ENCODE data around the gene SPATA24.

Gene SPATA24

GRCh38 chr5:139397921-139398320 lies 6.0 kb downstream of the SPATA24 start:
- no peak overlapping the region for H3K4me3 ChIP-seq (ENCODE audit: low read depth, low read length)
- TF ChIP-seq, protein P1, sequence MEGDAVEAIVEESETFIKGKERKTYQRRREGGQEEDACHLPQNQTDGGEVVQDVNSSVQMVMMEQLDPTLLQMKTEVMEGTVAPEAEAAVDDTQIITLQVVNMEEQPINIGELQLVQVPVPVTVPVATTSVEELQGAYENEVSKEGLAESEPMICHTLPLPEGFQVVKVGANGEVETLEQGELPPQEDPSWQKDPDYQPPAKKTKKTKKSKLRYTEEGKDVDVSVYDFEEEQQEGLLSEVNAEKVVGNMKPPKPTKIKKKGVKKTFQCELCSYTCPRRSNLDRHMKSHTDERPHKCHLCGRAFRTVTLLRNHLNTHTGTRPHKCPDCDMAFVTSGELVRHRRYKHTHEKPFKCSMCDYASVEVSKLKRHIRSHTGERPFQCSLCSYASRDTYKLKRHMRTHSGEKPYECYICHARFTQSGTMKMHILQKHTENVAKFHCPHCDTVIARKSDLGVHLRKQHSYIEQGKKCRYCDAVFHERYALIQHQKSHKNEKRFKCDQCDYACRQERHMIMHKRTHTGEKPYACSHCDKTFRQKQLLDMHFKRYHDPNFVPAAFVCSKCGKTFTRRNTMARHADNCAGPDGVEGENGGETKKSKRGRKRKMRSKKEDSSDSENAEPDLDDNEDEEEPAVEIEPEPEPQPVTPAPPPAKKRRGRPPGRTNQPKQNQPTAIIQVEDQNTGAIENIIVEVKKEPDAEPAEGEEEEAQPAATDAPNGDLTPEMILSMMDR (IDR thresholded peaks at IDR 0.05; ENCODE audit: low read depth, low read length) = no peak

- TF ChIP-seq, protein P1 (IDR thresholded peaks at IDR 0.05; ENCODE audit: low read depth, low read length) = no peak
- no peak overlapping the region for H3K4me3 ChIP-seq (ENCODE audit: low read depth, low read length)
Observed at GRCh38 chr5:139396691-139397090, 7.2 kb downstream of the SPATA24 start.

GRCh38 chr5:139395844-139396640 lies 7.8 kb downstream of the SPATA24 start:
- TF ChIP-seq, protein P1 (IDR thresholded peaks at IDR 0.05; ENCODE audit: low read depth, low read length) = 0 out of 2 replicates have a peak, but pooled peaks have one; percentile 3
- no peak overlapping the region for H3K4me3 ChIP-seq (ENCODE audit: low read depth, low read length)

DNA sequence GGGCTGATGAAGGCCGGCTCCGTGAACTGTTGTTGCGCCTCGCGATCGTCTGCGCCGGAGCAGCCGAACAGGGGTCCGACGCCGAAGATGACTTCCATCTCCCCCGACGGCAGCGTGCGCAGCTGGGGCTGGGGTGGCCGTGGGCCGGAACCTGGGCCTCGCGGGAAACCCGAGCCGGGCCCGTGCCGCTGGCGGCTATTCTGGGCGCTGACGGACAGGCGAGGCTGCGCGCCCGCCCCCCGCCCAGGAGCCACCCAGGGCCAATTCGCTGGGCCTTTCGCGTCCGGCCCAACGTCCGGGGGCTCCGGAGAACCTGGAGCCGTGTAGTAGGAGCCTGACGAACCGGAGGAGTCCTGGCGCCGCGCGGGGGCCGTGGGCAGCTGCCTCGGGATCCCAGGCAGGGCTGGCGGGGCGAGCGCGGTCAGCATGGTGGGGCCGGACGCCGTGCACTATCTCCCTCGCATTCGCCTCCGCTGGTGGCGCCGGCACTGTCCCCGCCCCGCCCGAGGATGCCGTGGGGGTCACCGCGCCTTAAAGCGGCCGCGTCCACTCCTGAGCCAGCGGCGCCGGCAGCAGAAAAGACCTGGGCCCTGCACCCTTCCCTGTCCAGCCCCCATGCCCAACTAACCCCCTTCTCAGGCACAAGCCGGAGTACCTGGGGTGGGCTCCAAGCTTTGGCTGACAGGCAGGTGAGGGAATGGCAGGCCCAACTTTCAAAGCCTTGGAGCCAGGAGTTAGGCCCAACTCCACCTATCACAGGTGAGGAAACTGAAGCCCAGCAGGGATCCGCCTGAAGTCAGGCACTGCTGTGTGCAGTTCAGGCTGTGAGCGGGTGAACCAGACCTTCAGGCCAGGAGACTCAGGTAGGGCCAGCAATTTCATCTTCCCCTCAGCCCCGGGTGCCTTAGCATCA lies 9.0 kb downstream of the SPATA24 start, which contains the start of gene PROB1:
Gene PROB1 (minus strand): TSS at position 451 of the 913 bp plus-strand sequence. CDS start 23 bp downstream, at position 428.
- TF ChIP-seq, protein P1 (IDR thresholded peaks at IDR 0.05; ENCODE audit: low read depth, low read length) = no peak
- no peak within 1 kb of the TSS for H3K4me3 ChIP-seq (ENCODE audit: low read depth, low read length)

- TF ChIP-seq, protein P1 (IDR thresholded peaks at IDR 0.05; ENCODE audit: low read depth, low read length) = 0 out of 2 replicates have a peak, but pooled peaks have one; percentile 6
- H3K4me3 ChIP-seq (ENCODE audit: low read depth, low read length) = no peak overlapping the region
Observed at GRCh38 chr5:139394123-139394653, 9.7 kb downstream of the SPATA24 start.

DNA sequence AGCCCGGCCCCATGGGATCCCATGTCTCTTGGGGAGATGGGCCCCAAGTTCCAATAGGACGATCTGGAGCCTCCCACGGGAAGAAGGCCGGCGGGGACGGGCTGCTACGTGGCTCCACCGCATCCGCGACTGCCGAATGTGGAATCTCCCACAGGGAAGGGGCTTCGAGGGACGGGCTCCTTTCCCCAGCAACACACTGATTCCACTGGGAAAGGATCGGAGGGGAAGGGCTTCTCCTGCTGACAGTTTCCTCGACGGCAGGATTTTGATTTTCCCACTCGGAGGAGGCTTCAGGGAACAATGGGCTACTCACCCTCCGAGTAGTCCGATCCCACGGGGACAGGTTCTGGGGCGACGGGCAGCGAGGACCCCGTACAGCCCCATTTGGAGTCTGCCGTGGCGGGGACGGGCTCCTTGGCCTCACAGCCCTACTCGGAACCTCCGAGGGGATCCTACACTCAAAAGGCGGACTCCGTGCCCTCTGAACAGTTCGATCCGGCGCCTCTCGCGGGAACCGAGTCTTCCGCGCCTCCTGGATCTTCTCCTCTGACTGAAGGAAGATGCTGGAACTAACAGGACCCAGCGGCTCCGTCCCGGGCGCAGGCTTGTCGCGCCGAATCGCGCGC lies 10.3 kb downstream of the SPATA24 start:
- no peak overlapping the region for H3K4me3 ChIP-seq (ENCODE audit: low read depth, low read length)
- TF ChIP-seq, protein P1 (IDR thresholded peaks at IDR 0.05; ENCODE audit: low read depth, low read length) = no peak
